ENCODE results near the gene KRTAP10-10. TPM values are rescaled to one million over a fixed set of nuclear protein-coding genes. Genes with fewer than 3 reads are reported as not detected.

Gene KRTAP10-10
- total RNA-seq, 4 donors from 2014 or later: not detected

- no peaks in the 10 kb centered on the region for H3K27me3 ChIP-seq
- no peaks in the 10 kb centered on the region for H3K36me3 ChIP-seq
- DNase-seq: no peak
Measured at GRCh38 chr21:44612029-44612486, 25.1 kb upstream of the KRTAP10-10 start, which contains the start of gene KRTAP10-8. TSS of gene KRTAP10-8 (plus strand) at chr21:44612079. CDS start at chr21:44612101, 22 bp downstream.

GRCh38 chr21:44612669-44613229, 24.4 kb upstream of the KRTAP10-10 start:
- no peaks in the 10 kb centered on the region for H3K27me3 ChIP-seq
- DNase-seq: no peak
- H3K4me3 ChIP-seq: no peak overlapping the region
- H3K27ac ChIP-seq: no peak overlapping the region
- H3K9me3 ChIP-seq: peaks cover 0 to 16% (median 0%) of the 10 kb centered on the region in 4 donors
- H3K4me1 ChIP-seq: no peaks in the 10 kb centered on the region
- H3K36me3 ChIP-seq: no peaks in the 10 kb centered on the region
- TF ChIP-seq POLR2A (IDR thresholded peaks at IDR 0.05): no peak
- no peak for TF ChIP-seq CTCF (IDR thresholded peaks at IDR 0.05)

More at GRCh38 chr21:44612029-44612486, 25.1 kb upstream of the KRTAP10-10 start, which contains the start of gene KRTAP10-8:
- TF ChIP-seq POLR2A (IDR thresholded peaks at IDR 0.05) (no peak), CTCF (IDR thresholded peaks at IDR 0.05) (no peak)
- Histone ChIP-seq H3K4me3 (no peak within 1 kb of the TSS), H3K27ac (no peak within 1 kb of the TSS), H3K9me3 (peaks cover 0 to 16% (median 0%) of the 10 kb centered on the region in 4 donors), H3K4me1 (no peaks in the 10 kb centered on the region)

- Histone ChIP-seq H3K4me1 (no peaks in the 10 kb centered on the region), H3K9me3 (peaks cover 0 to 16% (median 0%) of the 10 kb centered on the region in 4 donors), H3K27me3 (no peaks in the 10 kb centered on the region), H3K36me3 (no peaks in the 10 kb centered on the region), H3K27ac (no peak overlapping the region), H3K4me3 (no peak overlapping the region)
- TF ChIP-seq POLR2A (IDR thresholded peaks at IDR 0.05): no peak
- TF ChIP-seq CTCF (IDR thresholded peaks at IDR 0.05): no peak
- DNase-seq: peak in 1 of 3 donors; percentile 29
Measured at GRCh38 chr21:44613386-44614155, 23.6 kb upstream of the KRTAP10-10 start.

- no peak for TF ChIP-seq POLR2A (IDR thresholded peaks at IDR 0.05)
- TF ChIP-seq CTCF (IDR thresholded peaks at IDR 0.05): no peak
- no peaks in the 10 kb centered on the region for H3K4me1 ChIP-seq
- peak in 2 of 3 donors; percentile 34 to 39 for DNase-seq
- H3K4me3 ChIP-seq: no peak overlapping the region
- H3K36me3 ChIP-seq: no peaks in the 10 kb centered on the region
- no peaks in the 10 kb centered on the region for H3K27me3 ChIP-seq
- H3K27ac ChIP-seq: no peak overlapping the region
- peaks cover 0 to 16% (median 0%) of the 10 kb centered on the region in 4 donors for H3K9me3 ChIP-seq
Measured at GRCh38 chr21:44614161-44614631, 23.0 kb upstream of the KRTAP10-10 start.

GRCh38 chr21:44614961-44615391, 22.2 kb upstream of the KRTAP10-10 start:
- Histone ChIP-seq H3K27ac (no peak overlapping the region), H3K4me1 (no peaks in the 10 kb centered on the region)
- no peak for DNase-seq

More at GRCh38 chr21:44614961-44615391, 22.2 kb upstream of the KRTAP10-10 start:
- Histone ChIP-seq H3K27me3 (no peaks in the 10 kb centered on the region), H3K36me3 (no peaks in the 10 kb centered on the region), H3K4me3 (no peak overlapping the region), H3K9me3 (peaks cover 0 to 14% (median 0%) of the 10 kb centered on the region in 4 donors)
- TF ChIP-seq POLR2A (IDR thresholded peaks at IDR 0.05) (no peak), CTCF (IDR thresholded peaks at IDR 0.05) (no peak)
